ENCODE data around the gene CNTNAP2.

DNA sequence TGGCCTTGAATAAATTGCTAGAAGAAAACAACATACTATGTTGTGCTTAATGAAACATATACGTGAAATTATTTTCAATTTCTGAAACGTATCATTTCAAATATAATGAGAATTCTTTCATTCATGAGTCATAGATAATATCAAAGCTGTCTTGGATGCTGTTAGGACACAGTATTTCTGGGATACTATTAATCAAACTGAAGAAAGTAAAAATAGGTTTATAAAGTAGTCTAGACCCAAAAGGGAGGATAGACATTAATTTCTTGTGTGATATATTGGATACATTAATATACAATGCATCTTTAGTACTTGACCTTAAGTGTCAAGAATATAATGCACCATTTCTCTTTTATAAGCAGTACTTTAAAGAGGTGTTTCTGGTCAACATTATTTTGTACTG is 89.7 kb downstream of the CNTNAP2 start:
- TF ChIP-seq POLR2AphosphoS5 (IDR thresholded peaks at IDR 0.05; ENCODE audit: low read depth, low read length) (no peak), POLR2A (IDR thresholded peaks at IDR 0.05; ENCODE audit: low read depth, low read length) (no peak), TAF1 (IDR thresholded peaks at IDR 0.05; ENCODE audit: low read depth, low read length) (no peak), SPI1 (IDR thresholded peaks at IDR 0.05; ENCODE audit: low read depth, low read length) (no peak), POU2F2 (IDR thresholded peaks at IDR 0.05; ENCODE audit: low read depth, low read length) (no peak), PAX5 (IDR thresholded peaks at IDR 0.05; ENCODE audit: insufficient read depth, low read length, severe bottlenecking) (no peak)
